OCI-M2 (cell line): ENCODE results near the gene CHRNB4.
"Not testable (repeated sequence)": the region's sequence is repeated elsewhere in the genome, so short reads cannot be mapped to it uniquely, and the experiment has no call there.

Experiments
- DNase-seq: peaks from one replicate; lab custom pipeline; 2025; ENCODE audit not compliant: unreplicated experiment; lab: John Stamatoyannopoulos, UW

Gene CHRNB4

GRCh38 chr15:78641102-78641748, at the start of gene CHRNB4:
Gene CHRNB4, minus strand, starts transcription at chr15:78641210. Its CDS starts 77 bp downstream, at chr15:78641133.
- no peak for DNase-seq

GRCh38 chr15:78689626-78690025, 48.6 kb upstream of the CHRNB4 start:
- DNase-seq, result no peak

- no peak for DNase-seq
Measured at GRCh38 chr15:78685925-78686324, 44.9 kb upstream of the CHRNB4 start.

- DNase-seq, result no peak
Measured at GRCh38 chr15:78685159-78685921, 44.3 kb upstream of the CHRNB4 start.

GRCh38 chr15:78684657-78685056, 43.6 kb upstream of the CHRNB4 start:
- DNase-seq, result no peak

- not testable (repeated sequence) for DNase-seq
Measured at GRCh38 chr15:78683599-78683998, 42.6 kb upstream of the CHRNB4 start.

GRCh38 chr15:78682693-78683410, 41.8 kb upstream of the CHRNB4 start:
- DNase-seq, result no peak

- DNase-seq, result no peak
Measured at GRCh38 chr15:78682004-78682651, 41.1 kb upstream of the CHRNB4 start.

- DNase-seq, result no peak
Measured at GRCh38 chr15:78681281-78682003, 40.4 kb upstream of the CHRNB4 start.

GRCh38 chr15:78680431-78681075, 39.5 kb upstream of the CHRNB4 start:
- no peak for DNase-seq

GRCh38 chr15:78679089-78679511, 38.1 kb upstream of the CHRNB4 start:
- DNase-seq, result no peak

- no peak for DNase-seq
Measured at GRCh38 chr15:78676424-78677110, 35.6 kb upstream of the CHRNB4 start.

- DNase-seq, result no peak
Measured at GRCh38 chr15:78675617-78676360, 34.8 kb upstream of the CHRNB4 start.

GRCh38 chr15:78675206-78675605, 34.2 kb upstream of the CHRNB4 start:
- DNase-seq, result no peak

GRCh38 chr15:78673917-78674444, 33.0 kb upstream of the CHRNB4 start:
- DNase-seq, result no peak

GRCh38 chr15:78673476-78673875, 32.5 kb upstream of the CHRNB4 start:
- no peak for DNase-seq

- DNase-seq, result no peak
Measured at GRCh38 chr15:78672285-78673014, 31.4 kb upstream of the CHRNB4 start.

- DNase-seq, result no peak
Measured at GRCh38 chr15:78671626-78672211, 30.7 kb upstream of the CHRNB4 start.
